ENCODE data around the gene IL2.

- TF ChIP-seq YY1 (IDR thresholded peaks at IDR 0.05; ENCODE audit: insufficient read depth, insufficient read length) (no peak), ZNF274 (IDR thresholded peaks at IDR 0.05; ENCODE audit: low read depth, low read length) (no peak)
These were observed 2.1 kb upstream of the IL2 start for GRCh38 chr4:122458625-122459024.

Measured in NT2/D1 (cell line).